Airway epithelial cell (primary cell): ENCODE measurements around the gene EEFSEC. TPM values are rescaled to one million over a fixed set of nuclear protein-coding genes. Genes with fewer than 3 reads are reported as not detected.

Experiments
- total RNA-seq: library from RNA; depleted of rRNA; stranded (reverse); fragments of >200 nt; gene quantifications from 2 replicates; pipeline ENCODE4 v1.2.3, GENCODE V29; 2015

Gene EEFSEC, protein sequence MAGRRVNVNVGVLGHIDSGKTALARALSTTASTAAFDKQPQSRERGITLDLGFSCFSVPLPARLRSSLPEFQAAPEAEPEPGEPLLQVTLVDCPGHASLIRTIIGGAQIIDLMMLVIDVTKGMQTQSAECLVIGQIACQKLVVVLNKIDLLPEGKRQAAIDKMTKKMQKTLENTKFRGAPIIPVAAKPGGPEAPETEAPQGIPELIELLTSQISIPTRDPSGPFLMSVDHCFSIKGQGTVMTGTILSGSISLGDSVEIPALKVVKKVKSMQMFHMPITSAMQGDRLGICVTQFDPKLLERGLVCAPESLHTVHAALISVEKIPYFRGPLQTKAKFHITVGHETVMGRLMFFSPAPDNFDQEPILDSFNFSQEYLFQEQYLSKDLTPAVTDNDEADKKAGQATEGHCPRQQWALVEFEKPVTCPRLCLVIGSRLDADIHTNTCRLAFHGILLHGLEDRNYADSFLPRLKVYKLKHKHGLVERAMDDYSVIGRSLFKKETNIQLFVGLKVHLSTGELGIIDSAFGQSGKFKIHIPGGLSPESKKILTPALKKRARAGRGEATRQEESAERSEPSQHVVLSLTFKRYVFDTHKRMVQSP
- 13.3 and 15.6 TPM in 2 replicates for total RNA-seq

DNA sequence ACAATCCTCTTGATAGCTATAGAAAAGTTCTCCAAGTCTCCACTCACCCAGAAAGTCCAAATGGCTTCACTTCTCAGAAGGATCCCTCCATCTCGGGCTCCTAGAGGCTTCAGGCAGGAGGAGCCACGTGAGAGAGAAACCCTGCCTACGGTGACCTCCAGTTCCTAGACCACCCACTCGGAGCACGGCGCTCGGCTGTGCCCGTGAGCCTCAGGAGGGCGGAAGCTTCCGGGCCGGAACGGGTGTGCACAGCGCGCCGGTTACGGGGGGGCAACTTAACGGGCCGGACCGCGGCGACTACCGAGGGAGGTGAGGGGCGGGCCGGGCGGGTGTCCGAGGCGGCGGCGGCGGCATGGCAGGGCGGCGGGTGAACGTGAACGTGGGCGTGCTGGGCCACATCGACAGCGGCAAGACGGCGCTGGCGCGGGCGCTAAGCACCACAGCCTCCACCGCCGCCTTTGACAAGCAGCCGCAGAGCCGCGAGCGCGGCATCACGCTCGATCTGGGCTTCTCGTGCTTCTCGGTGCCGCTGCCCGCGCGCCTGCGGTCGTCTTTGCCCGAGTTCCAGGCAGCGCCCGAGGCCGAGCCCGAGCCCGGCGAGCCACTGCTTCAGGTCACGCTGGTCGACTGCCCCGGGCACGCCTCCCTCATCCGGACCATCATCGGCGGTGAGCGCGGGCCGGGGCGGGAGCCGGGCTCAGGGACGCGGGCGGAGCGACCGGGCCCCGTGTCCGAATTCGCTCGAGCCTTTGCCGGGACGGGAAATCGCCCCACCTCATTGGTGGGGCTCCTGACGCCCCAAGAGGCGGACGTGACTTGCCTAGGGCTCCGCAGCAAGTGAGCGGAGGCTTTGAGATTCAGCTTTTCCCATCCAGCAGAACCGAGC lies at the start of gene EEFSEC:
Gene EEFSEC (plus strand): TSS at position 326 of the 886 bp plus-strand sequence. CDS start 27 bp downstream, at position 353.

DNA sequence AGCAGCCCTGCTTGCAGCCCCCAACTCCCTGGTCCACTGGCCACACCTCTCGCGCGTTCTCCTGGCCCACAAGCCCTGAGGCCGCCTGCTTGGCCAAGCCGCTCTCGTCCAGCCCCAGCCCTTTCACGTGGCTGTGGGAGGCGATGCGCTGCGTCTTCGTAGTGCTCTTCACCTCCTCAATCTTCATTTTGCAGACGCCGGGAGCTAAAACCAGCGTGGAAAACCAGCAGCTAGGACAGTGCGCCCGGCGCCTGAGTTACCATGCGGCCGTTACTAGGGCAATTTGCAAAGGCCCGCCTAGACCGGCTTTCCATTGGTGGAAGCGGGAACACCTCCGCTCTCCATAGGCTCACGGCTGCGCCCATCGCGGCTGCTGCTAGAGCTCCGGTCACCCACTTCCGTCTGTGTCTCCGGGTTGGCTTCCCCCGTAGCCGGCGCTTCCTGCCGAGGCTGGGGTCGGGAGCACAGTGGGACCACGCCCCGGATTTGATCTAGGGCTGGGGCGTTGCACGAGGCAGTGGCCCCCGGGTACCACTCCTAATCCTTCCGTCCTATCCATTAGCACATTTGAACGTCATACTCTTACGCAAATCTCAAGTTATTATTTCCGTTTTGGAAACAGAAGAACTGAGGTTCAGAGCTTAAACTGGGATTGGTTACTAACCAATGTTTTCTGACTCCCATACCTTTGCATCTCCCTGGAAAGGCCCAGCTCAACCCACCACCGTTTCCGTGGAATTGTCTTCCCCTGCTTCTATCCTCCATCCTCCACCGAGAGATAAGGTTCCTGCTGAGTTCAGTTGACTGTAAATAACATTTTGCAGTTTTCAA lies 29.5 kb upstream of the EEFSEC start, which contains the start of gene RUVBL1:
Gene RUVBL1 (minus strand): TSS at position 275 of the 831 bp plus-strand sequence. CDS start 88 bp downstream, at position 187.

Other genes starting within 250 kb of the EEFSEC start
- not detected in 2 replicates for gene KBTBD12, start 238.2 kb upstream of the EEFSEC start, total RNA-seq
- 138 and 179 TPM in 2 replicates for gene SEC61A1, start 101.0 kb upstream of the EEFSEC start, total RNA-seq
- gene RUVBL1, start 29.7 kb upstream of the EEFSEC start, total RNA-seq: 93.7 and 109 TPM in 2 replicates